H1 (cell line): Measurements from ENCODE around the gene BMF. TPM values are rescaled to one million over a fixed set of nuclear protein-coding genes. Genes with fewer than 3 reads are reported as not detected.

ENCODE experiments used
- CTCF ChIA-PET: fragments of 300-600 bp; sonication (Branson Sonifier 250); formaldehyde crosslinking; loops from one replicate; lab custom pipeline; 2021; ENCODE audit not compliant: partially characterized antibody; lab: Charles Lee
- POLR2A ChIA-PET: fragments of 300-600 bp; sonication (Branson Sonifier 250); formaldehyde crosslinking; loops from one replicate; lab custom pipeline; 2021; ENCODE audit warnings: inconsistent platforms; ENCODE audit not compliant: partially characterized antibody; lab: Charles Lee
- DNase-seq, 2 experiments: peaks; one replicate each; pipeline versions ENCODE4 v3.0.0 to v3.0.0-alpha.2; 2010 to 2022; ENCODE audit warnings: low spot score in 2 of 2, low read depth in 1 of 2, mixed read lengths in 1 of 2
- FAIRE-seq: peaks from 2 replicates; lab custom pipeline; 2011; peaks lifted over from hg19 to GRCh38; lab: Jason Lieb, UNC
- H2AFZ ChIP-seq: 2 replicates; pipeline ENCODE4 v1.8.1; 2012; ENCODE audit warnings: low read length, inconsistent platforms
- H2AK5ac ChIP-seq: 2 replicates; pipeline ENCODE4 v1.6.1; 2013; ENCODE audit warnings: low read depth, low read length
- H2BK120ac ChIP-seq: replicated peaks from 2 replicates; pipeline ENCODE3; 2013; ENCODE audit warnings: low read depth, low read length, inconsistent platforms
- H2BK12ac ChIP-seq: 2 replicates; pipeline ENCODE4 v1.6.1; 2013; ENCODE audit warnings: low read depth, low read length
- H2BK15ac ChIP-seq: 2 replicates; pipeline ENCODE4 v1.6.1; 2013; ENCODE audit warnings: low read length
- H2BK20ac ChIP-seq: 2 replicates; pipeline ENCODE4 v1.6.1; 2013; ENCODE audit warnings: low read length
- H2BK5ac ChIP-seq: 2 replicates; pipeline ENCODE4 v1.6.1; 2013; ENCODE audit warnings: low read depth, low read length
- H3K14ac ChIP-seq: 2 replicates; pipeline ENCODE4 v1.6.1; 2013; ENCODE audit warnings: inconsistent platforms; ENCODE audit not compliant: insufficient read length
- H3K18ac ChIP-seq: 2 replicates; pipeline ENCODE4 v1.6.1; 2013; ENCODE audit warnings: low read length; ENCODE audit errors: extremely low read depth
- H3K23ac ChIP-seq: 2 replicates; pipeline ENCODE4 v1.6.1; 2013; ENCODE audit warnings: inconsistent platforms; ENCODE audit not compliant: insufficient read length
- H3K23me2 ChIP-seq: 2 replicates; pipeline ENCODE4 v1.6.1; 2013; ENCODE audit warnings: low read depth, low read length
- H3K27ac ChIP-seq: 2 replicates; pipeline ENCODE4 v1.6.1; 2011; ENCODE audit warnings: low read depth, low read length, inconsistent platforms
- H3K27me3 ChIP-seq, 4 experiments: replicated peaks in 1 of 4; 1 replicate in 1 of 4; 2 replicates in 3 of 4; pipeline versions ENCODE4 v1.6.1 to v1.8.1; 2011 to 2013; ENCODE audit warnings: low read length in 3 of 4, mild to moderate bottlenecking in 3 of 4, inconsistent platforms in 2 of 4, mixed read lengths in 2 of 4, moderate library complexity in 1 of 4; ENCODE audit not compliant: control insufficient read depth in 3 of 4, insufficient read depth in 3 of 4; ENCODE audit errors: extremely low read depth in 1 of 4
- H3K36me3 ChIP-seq, 4 experiments: 2 replicates each; pipeline versions ENCODE4 v1.6.1 to v1.8.1; 2011 to 2013; ENCODE audit warnings: mild to moderate bottlenecking in 4 of 4, low read length in 3 of 4, moderate library complexity in 2 of 4, control low read depth in 1 of 4, inconsistent platforms in 1 of 4; ENCODE audit not compliant: insufficient read depth in 4 of 4, control insufficient read depth in 2 of 4
- H3K4ac ChIP-seq: replicated peaks from 2 replicates; pipeline ENCODE3; 2013; ENCODE audit warnings: low read length, low read depth, mixed read lengths, inconsistent platforms; ENCODE audit not compliant: insufficient read length
- H3K4me1 ChIP-seq, 4 experiments: replicated peaks in 1 of 4; 1 replicate in 1 of 4; 2 replicates in 3 of 4; pipeline versions ENCODE4 v1.6.1 to v1.8.1; 2011 to 2013; ENCODE audit warnings: low read length in 3 of 4, inconsistent platforms in 2 of 4, mixed read lengths in 1 of 4; ENCODE audit not compliant: insufficient read depth in 4 of 4, control insufficient read depth in 3 of 4
- H3K4me2 ChIP-seq, 2 experiments: 2 replicates each; pipeline versions ENCODE4 v1.6.1 to v1.8.1; 2011 to 2013; ENCODE audit warnings: low read depth in 2 of 2, low read length in 2 of 2, control low read depth in 1 of 2, inconsistent platforms in 1 of 2, mild to moderate bottlenecking in 1 of 2; ENCODE audit not compliant: insufficient read depth in 1 of 2
- H3K4me3 ChIP-seq, 4 experiments: fragments of 200-600, 300-600 bp in 1 of 4; sonication (generic), shearing (Covaris generic), sonication (Bioruptor Twin) in 1 of 4; 2 replicates each; pipeline versions ENCODE4 v1.5.1 to v1.8.1; 2011 to 2016; ENCODE audit warnings: low read length in 4 of 4, low read depth in 3 of 4, control low read depth in 2 of 4, inconsistent platforms in 2 of 4, mild to moderate bottlenecking in 2 of 4, mixed read lengths in 1 of 4, moderate library complexity in 1 of 4; ENCODE audit not compliant: insufficient read depth in 2 of 4; ENCODE audit errors: extremely low read depth in 1 of 4
- H3K56ac ChIP-seq: replicated peaks from 2 replicates; pipeline ENCODE3; 2013; ENCODE audit warnings: low read depth, mild to moderate bottlenecking, mixed read lengths, low read length, inconsistent platforms; ENCODE audit not compliant: insufficient read length
- H3K79me1 ChIP-seq: 2 replicates; pipeline ENCODE4 v1.6.1; 2013; ENCODE audit warnings: low read depth, low read length, control low read depth
- H3K79me2 ChIP-seq, 2 experiments: 2 replicates each; pipeline versions ENCODE4 v1.6.1 to v1.8.1; 2012 to 2013; ENCODE audit warnings: low read length in 2 of 2, mild to moderate bottlenecking in 2 of 2, inconsistent platforms in 1 of 2; ENCODE audit not compliant: insufficient read depth in 2 of 2, control insufficient read depth in 1 of 2
- H3K9ac ChIP-seq, 4 experiments: replicated peaks in 1 of 4; 1 replicate in 1 of 4; 2 replicates in 3 of 4; pipeline versions ENCODE4 v1.6.1 to v1.8.1; 2011 to 2013; ENCODE audit warnings: low read depth in 3 of 4, low read length in 3 of 4, control low read depth in 2 of 4, mild to moderate bottlenecking in 2 of 4, moderate library complexity in 2 of 4, inconsistent platforms in 1 of 4; ENCODE audit errors: extremely low read depth in 1 of 4
- H3K9me3 ChIP-seq, 2 experiments: 2 replicates each; pipeline versions ENCODE4 v1.6.1 to v1.8.1; 2012 to 2013; ENCODE audit warnings: mild to moderate bottlenecking in 2 of 2, moderate library complexity in 2 of 2, control low read depth in 1 of 2, inconsistent platforms in 1 of 2, low read depth in 1 of 2, low read length in 1 of 2, mixed read lengths in 1 of 2; ENCODE audit not compliant: insufficient read depth in 2 of 2
- H4K20me1 ChIP-seq, 2 experiments: replicated peaks in 1 of 2; 2 replicates each; pipeline versions ENCODE3 to v1.8.1; 2011 to 2013; ENCODE audit warnings: inconsistent platforms in 2 of 2, low read length in 2 of 2, mild to moderate bottlenecking in 1 of 2; ENCODE audit not compliant: insufficient read depth in 2 of 2, control insufficient read depth in 1 of 2
- H4K5ac ChIP-seq: 2 replicates; pipeline ENCODE4 v1.6.1; 2013; ENCODE audit warnings: low read length, low read depth, mixed read lengths, inconsistent platforms; ENCODE audit not compliant: insufficient read length
- H4K8ac ChIP-seq: 2 replicates; pipeline ENCODE4 v1.8.0; 2013; ENCODE audit warnings: mild to moderate bottlenecking, moderate library complexity, low read length, inconsistent platforms; ENCODE audit not compliant: insufficient read depth; ENCODE audit errors: extremely low read depth
- H4K91ac ChIP-seq: replicated peaks from 2 replicates; pipeline ENCODE3; 2013; ENCODE audit warnings: low read length, mixed read lengths, inconsistent platforms; ENCODE audit not compliant: insufficient read length
- ASH2L ChIP-seq: fragments of 200-600, 300-600 bp; sonication (generic); IDR thresholded peaks from one replicate; pipeline ENCODE4 v1.7.1; 2017; ENCODE audit warnings: low read length
- BACH1 ChIP-seq: IDR thresholded peaks from 2 replicates; pipeline ENCODE4 v1.6.1; 2012; ENCODE audit warnings: low read length, improper control_type of control experiment
- CBX8 ChIP-seq: fragments of 300-800, 300-1000 bp; sonication (generic); IDR thresholded peaks from 2 replicates; pipeline ENCODE4 v1.7.1; 2016; ENCODE audit warnings: low read depth, low read length, borderline replicate concordance
- CHD1 ChIP-seq: IDR thresholded peaks from 2 replicates; pipeline ENCODE4 v1.6.1; 2012; ENCODE audit warnings: low read depth, low read length, improper control_type of control experiment
- GABPA ChIP-seq: IDR thresholded peaks from 2 replicates; pipeline ENCODE4 v1.6.1; 2011; ENCODE audit warnings: mild to moderate bottlenecking, low read length, moderate library complexity, borderline replicate concordance; ENCODE audit not compliant: insufficient read depth
- KDM4A ChIP-seq: IDR thresholded peaks from one replicate; pipeline ENCODE4 v1.7.1; 2012; ENCODE audit warnings: low read depth, mild to moderate bottlenecking, moderate library complexity, low read length, inconsistent platforms; ENCODE audit not compliant: severe bottlenecking
- POU5F1 ChIP-seq: IDR thresholded peaks from 2 replicates; pipeline ENCODE4 v1.6.1; 2011; ENCODE audit warnings: low read depth, mild to moderate bottlenecking, low read length, moderate library complexity
- RBBP5 ChIP-seq: IDR thresholded peaks from 2 replicates; pipeline ENCODE4 v1.7.1; 2012; ENCODE audit warnings: low read depth, mild to moderate bottlenecking, inconsistent platforms, low read length, moderate library complexity, borderline replicate concordance
- SIN3A ChIP-seq, 2 experiments: IDR thresholded peaks in 1 of 2; conservative IDR thresholded peaks in 1 of 2; 2 replicates each; pipeline ENCODE4 v1.6.1; 2011 to 2012; ENCODE audit warnings: low read length in 2 of 2, improper control_type of control experiment in 1 of 2, low read depth in 1 of 2, mild to moderate bottlenecking in 1 of 2
- SP1 ChIP-seq: IDR thresholded peaks from 2 replicates; pipeline ENCODE4 v1.6.1; 2011; ENCODE audit warnings: low read depth, low read length
- SRF ChIP-seq: IDR thresholded peaks from 2 replicates; pipeline ENCODE4 v1.6.1; 2011; ENCODE audit warnings: mild to moderate bottlenecking, low read depth, low read length, moderate library complexity
- WGBS, 2 experiments: shearing (Covaris generic) in 1 of 2; methylation state at CpG; one replicate each; pipeline versions ENCODE4 v1.1.6 to v1.1.7; 2013 to 2015; ENCODE audit warnings: low lambda C conversion rate in 2 of 2, mixed read lengths in 2 of 2, inconsistent platforms in 1 of 2, low coverage in 1 of 2, missing lambda C conversion rate in 1 of 2; ENCODE audit not compliant: insufficient replicate concordance in 2 of 2, insufficient coverage in 1 of 2, insufficient read length in 1 of 2; ENCODE audit errors: extremely low coverage in 1 of 2, missing lambda C conversion rate in 1 of 2; 5-methylcytosine and 5-hydroxymethylcytosine counted together
- polyA plus RNA-seq, 7 experiments: library from polyadenylated mRNA; depleted of rRNA in 3 of 7; stranded (reverse) in 5 of 7; unstranded in 2 of 7; fragments of >200 nt in 5 of 7; fragments of 200-250 nt in 2 of 7; gene quantifications; 1 replicate in 5 of 7; 2 replicates in 1 of 7; 4 replicates in 1 of 7; pipeline versions ENCODE4 v1.2.1 to v1.2.3, GENCODE V29; 2011 to 2013; ENCODE audit warnings: missing spikeins in 2 of 7, mixed read lengths in 2 of 7
- total RNA-seq: library from RNA; stranded (reverse); fragmentation: NEBNext Ultra II Directional; extraction: Animal tissue kit (Norgen Biotek cat#: 25700); gene quantifications from 2 replicates; pipeline ENCODE4 v1.2.1, GENCODE V29; 2021

BMF gene
- total and polyA plus RNA-seq, 2 of the 8 experiments (the other 6 are each of a cell fraction or from before 2014, with no cell fraction given): 21.2 to 24.2 TPM

DNA sequence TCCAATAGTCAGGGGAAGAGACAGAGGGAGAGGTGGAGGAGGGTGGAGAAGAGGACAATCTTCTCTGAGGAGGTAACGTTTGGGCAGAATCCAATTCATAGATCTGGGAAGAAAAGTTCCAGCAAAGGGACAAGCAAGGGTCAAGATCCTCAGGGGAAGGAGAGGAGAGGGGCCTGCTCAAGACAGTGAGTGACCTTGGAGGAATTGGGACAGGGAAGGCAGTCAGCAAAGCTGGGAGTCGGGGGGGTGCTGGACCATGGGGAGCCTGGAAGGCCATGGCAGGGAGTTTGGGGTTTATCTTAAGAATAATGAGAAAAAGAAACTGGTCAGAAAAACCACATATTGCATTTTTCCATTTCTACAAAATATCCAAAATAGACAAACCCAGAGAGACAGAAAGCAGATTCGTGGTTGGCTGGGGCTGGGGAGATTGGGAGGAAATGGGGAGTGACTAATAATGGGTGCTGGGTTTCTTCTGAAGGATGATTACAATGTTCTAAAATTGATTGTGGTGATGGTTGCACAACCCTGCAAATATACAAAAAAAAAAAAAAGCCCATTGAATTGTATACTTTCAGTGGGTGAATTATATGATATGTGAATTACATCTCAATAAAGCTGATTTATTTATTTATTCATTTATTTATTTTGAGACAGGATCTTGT, 50.1 kb downstream of the BMF start:
- POLR2A ChIA-PET: interaction anchor here (0.6 to 2.3 kb wide), 5 partner anchors 13 to 180 kb away, joined by 3 to 6 read pairs (median 4); no protein-coding TSS in a partner anchor

More for the DNA sequence above, 50.1 kb downstream of the BMF start:
- no peak overlapping the region for H2BK12ac ChIP-seq
- no peaks in the 10 kb centered on the region for H3K9me3 ChIP-seq
- no peak overlapping the region for H3K23ac ChIP-seq
- no peak overlapping the region for H2AFZ ChIP-seq
- peaks cover 0 to 6% (median 0%) of the 10 kb centered on the region in 4 experiments; a peak in 3 of 7 replicates for H3K4me1 ChIP-seq
- DNase-seq (no peak), FAIRE-seq (no peak)
- H3K27ac ChIP-seq: no peak overlapping the region
- H3K79me1 ChIP-seq: no peaks in the 10 kb centered on the region
- H3K4me2 ChIP-seq: no peak overlapping the region
- H3K27me3 ChIP-seq: 0 out of 7 replicates have a peak, but pooled peaks cover 0 to 2% (median 0%) of the 10 kb centered on the region in 4 experiments
- H3K36me3 ChIP-seq: no peaks in the 10 kb centered on the region
- H2BK20ac ChIP-seq: no peak overlapping the region
- TF ChIP-seq ASH2L (no peak), RBBP5 (no peak), SIN3A (conservative IDR thresholded peaks at IDR 0.05 in 1 of 2, IDR thresholded peaks at IDR 0.05 in 1 of 2; ENCODE audit: low read depth in 1 of 2, low read length in 2 of 2) (no peak), BACH1 (no peak), SP1 (no peak), GABPA (no peak), KDM4A (no peak), CHD1 (no peak), SRF (no peak), CBX8 (no peak), POU5F1 (no peak)
- no peak overlapping the region for H4K8ac ChIP-seq
- no peaks in the 10 kb centered on the region; the same call in 1 of the 2 replicates for H3K23me2 ChIP-seq
- H4K5ac ChIP-seq: no peak overlapping the region
- H3K9ac ChIP-seq: no peak overlapping the region
- no peak overlapping the region for H3K4me3 ChIP-seq
- H3K79me2 ChIP-seq: no peaks in the 10 kb centered on the region
- H2BK120ac ChIP-seq: no peak overlapping the region
- CTCF ChIA-PET: interaction anchor here (0.6 to 5.5 kb wide), 12 partner anchors 11 to 196 kb away, joined by 3 to 65 read pairs (median 3); no protein-coding TSS in a partner anchor
- H4K20me1 ChIP-seq: no peaks in the 10 kb centered on the region
- H2BK15ac ChIP-seq: no peak overlapping the region
- H3K14ac ChIP-seq: no peak overlapping the region
- H2AK5ac ChIP-seq: no peak overlapping the region
- H3K56ac ChIP-seq: no peak overlapping the region
- H2BK5ac ChIP-seq: no peak overlapping the region
- WGBS, 2 experiments: 79% methylated on average over 3 of the region's 3 CpGs; no CpG with 5 or more reads in 1 of the 2 experiments
- H3K4ac ChIP-seq: no peak overlapping the region
- no peak overlapping the region for H4K91ac ChIP-seq
- no peak overlapping the region for H3K18ac ChIP-seq
